DND-41 (cell line): Measurements from ENCODE around the gene PDE1C.

Experiments used
- CTCF ChIP-seq: IDR thresholded peaks from 2 replicates; pipeline ENCODE4 v1.5.1; 2012; ENCODE audit warnings: borderline replicate concordance, low read length, moderate library complexity, mild to moderate bottlenecking; ENCODE audit not compliant: poor library complexity, severe bottlenecking; ENCODE audit errors: extremely low read depth
- EZH2 ChIP-seq: IDR thresholded peaks from 3 replicates; pipeline ENCODE4 v1.6.1; 2012; ENCODE audit warnings: borderline replicate concordance, low read depth, mild to moderate bottlenecking, moderate library complexity, low read length, inconsistent platforms; ENCODE audit not compliant: severe bottlenecking

- no peak for TF ChIP-seq CTCF
- no peak for TF ChIP-seq EZH2
Observed at GRCh38 chr7:31729195-31729804, 340.9 kb downstream of the PDE1C start.
